ENCODE data around the gene EXOSC10.
"Not testable (repeated sequence)": the region's sequence is repeated elsewhere in the genome, so short reads cannot be mapped to it uniquely, and the experiment has no call there.

The EXOSC10 gene

DNA sequence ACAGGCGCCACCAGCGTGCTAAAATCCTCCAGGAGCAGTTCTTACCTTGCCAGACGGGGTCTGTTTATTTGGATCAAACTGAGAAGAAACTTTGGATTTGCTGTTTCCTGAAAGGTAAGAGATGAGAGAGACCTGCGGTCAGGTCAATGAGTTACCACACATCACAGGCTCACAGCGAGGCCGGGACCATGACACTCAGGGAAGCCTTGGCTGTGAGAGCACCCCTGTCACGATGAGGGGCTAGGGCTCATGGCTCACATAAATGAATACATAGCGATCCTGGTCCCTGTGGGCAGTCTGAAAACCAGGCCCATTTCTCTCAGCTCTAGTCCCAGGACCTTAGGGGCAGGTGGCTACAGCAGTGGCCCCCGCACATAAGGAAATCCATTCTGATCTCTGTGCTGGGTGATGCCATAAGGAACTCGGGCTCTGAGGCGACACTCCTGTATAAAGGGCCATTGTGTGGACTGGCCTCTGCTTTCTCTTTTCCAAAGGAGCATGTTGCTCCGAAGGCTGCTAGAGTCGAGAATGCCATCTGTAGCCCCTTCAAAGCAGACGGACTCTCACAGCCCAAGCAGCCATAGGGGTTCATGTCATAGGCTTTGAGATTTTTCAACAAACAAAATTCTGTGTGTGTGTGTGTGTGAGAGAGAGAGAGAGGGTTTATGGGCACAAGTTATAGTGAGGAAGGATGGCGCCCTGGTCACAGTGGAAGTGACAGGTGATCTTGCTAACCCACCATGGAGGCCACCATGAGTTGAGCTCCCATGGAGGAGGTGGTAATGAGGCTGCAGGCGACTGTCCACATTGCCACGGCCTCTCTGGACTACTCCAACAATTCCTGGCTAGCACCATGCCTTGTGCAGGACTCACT lies 30.8 kb downstream of the EXOSC10 start:
- H3K27ac Mint-ChIP-seq = no peak overlapping the region
- TF ChIP-seq, protein P1, sequence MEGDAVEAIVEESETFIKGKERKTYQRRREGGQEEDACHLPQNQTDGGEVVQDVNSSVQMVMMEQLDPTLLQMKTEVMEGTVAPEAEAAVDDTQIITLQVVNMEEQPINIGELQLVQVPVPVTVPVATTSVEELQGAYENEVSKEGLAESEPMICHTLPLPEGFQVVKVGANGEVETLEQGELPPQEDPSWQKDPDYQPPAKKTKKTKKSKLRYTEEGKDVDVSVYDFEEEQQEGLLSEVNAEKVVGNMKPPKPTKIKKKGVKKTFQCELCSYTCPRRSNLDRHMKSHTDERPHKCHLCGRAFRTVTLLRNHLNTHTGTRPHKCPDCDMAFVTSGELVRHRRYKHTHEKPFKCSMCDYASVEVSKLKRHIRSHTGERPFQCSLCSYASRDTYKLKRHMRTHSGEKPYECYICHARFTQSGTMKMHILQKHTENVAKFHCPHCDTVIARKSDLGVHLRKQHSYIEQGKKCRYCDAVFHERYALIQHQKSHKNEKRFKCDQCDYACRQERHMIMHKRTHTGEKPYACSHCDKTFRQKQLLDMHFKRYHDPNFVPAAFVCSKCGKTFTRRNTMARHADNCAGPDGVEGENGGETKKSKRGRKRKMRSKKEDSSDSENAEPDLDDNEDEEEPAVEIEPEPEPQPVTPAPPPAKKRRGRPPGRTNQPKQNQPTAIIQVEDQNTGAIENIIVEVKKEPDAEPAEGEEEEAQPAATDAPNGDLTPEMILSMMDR (IDR thresholded peaks at IDR 0.05; ENCODE audit: unreplicated experiment in 3 of 3) = no peak
- H3K27me3 Mint-ChIP-seq (ENCODE audit: low read depth) = no peaks in the 10 kb centered on the region
- H3K36me3 Mint-ChIP-seq (ENCODE audit: low read depth) = peaks cover 78% of the 10 kb centered on the region
- H3K4me1 Mint-ChIP-seq = no peaks in the 10 kb centered on the region
- no peaks in the 10 kb centered on the region for H3K9me3 Mint-ChIP-seq
- no peak overlapping the region for H3K4me3 Mint-ChIP-seq

DNA sequence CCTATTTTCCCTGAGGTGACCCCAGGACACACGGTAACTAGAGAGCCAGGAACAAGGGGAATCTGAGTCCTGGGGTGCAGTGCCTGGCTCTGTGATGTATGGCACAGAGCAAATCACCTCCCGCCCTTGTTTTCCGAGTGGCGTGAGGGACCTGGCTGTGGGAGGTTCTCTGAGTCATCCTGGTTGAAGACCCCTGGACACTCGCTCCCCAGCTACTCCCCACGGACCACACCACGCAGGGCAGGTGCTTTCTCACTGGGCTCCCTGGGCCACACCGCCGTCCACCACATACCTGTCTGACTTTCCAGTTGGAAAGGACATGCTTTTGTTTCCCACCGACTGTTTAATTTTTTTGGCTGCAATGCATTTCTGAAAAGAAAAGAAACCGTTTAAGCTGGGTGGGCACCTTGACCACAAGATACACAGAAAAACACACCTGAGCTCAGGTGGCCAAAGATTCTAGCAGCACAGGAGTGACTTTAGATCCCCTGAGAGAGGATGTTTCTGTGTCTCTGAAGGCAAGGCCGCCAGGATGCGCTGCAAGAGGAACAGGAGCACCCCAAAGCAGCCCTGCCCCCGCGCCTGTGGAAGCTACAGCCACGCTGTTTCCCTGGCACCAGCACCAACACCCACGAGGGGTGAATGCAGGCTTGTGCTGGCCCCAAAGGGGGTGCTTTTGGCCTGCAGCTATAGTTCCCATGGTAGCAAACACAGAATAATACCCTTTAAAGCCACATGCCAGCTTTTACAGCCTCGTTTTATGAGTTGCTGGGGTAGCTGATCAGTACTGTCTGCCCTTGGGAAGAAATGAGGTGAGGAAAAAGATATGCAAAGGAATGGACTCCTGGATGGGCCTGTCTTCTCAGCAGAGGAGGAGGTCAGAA lies 31.7 kb downstream of the EXOSC10 start:
- Mint-ChIP-seq H3K36me3 (ENCODE audit: low read depth) (peaks cover 82% of the 10 kb centered on the region), H3K4me3 (no peak overlapping the region), H3K4me1 (no peaks in the 10 kb centered on the region), H3K27me3 (ENCODE audit: low read depth) (no peaks in the 10 kb centered on the region), H3K27ac (no peak overlapping the region), H3K9me3 (no peaks in the 10 kb centered on the region)
- TF ChIP-seq, protein P1 (IDR thresholded peaks at IDR 0.05; ENCODE audit: unreplicated experiment in 3 of 3) = no peak

DNA sequence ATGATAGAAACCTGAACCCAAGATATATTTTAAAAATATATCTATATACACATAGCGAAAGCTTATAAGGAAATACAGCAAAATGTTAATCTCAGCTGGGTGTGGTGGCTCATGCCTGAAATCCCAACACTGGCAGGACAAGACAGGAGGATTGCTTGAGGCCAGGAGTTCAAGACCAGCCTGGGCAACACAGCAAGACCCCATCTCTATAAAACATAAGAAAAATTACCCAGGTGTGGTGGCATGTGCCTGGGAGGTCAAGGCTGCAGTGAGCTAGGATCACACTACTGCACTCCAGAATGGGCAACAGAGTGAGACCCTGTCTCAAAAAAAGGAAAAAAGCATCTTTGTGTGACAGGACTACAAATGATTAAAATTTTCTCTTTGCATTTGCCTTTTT lies 33.9 kb downstream of the EXOSC10 start:
- TF ChIP-seq, protein P1 (IDR thresholded peaks at IDR 0.05; ENCODE audit: unreplicated experiment in 3 of 3) = no peak
- H3K27ac Mint-ChIP-seq = no peak overlapping the region
- no peaks in the 10 kb centered on the region for H3K9me3 Mint-ChIP-seq
- peaks cover 3% of the 10 kb centered on the region for H3K4me1 Mint-ChIP-seq
- H3K4me3 Mint-ChIP-seq = no peak overlapping the region
- peaks cover 61% of the 10 kb centered on the region for H3K36me3 Mint-ChIP-seq (ENCODE audit: low read depth)
- no peaks in the 10 kb centered on the region for H3K27me3 Mint-ChIP-seq (ENCODE audit: low read depth)

DNA sequence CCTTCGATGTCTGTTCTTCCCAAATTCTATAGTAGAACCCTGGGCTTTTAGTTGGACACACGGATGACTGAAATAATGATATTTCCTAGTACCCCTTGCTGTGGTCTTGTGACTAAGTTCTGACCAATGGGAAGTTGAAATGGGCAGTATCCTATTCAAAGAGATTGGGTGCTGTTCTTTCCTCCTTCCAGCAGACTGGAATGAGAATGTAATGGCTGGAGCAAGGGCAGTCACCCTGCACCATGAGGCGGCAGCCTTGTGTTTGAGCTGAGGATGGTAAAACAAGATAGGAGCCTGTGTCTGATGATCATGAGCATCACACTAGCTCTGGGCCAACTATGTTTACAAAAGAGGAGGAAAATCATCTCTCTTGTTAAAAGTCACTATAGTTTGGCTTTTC lies 34.7 kb downstream of the EXOSC10 start:
- no peak overlapping the region for H3K4me3 Mint-ChIP-seq
- peaks cover 54% of the 10 kb centered on the region for H3K36me3 Mint-ChIP-seq (ENCODE audit: low read depth)
- no peaks in the 10 kb centered on the region for H3K27me3 Mint-ChIP-seq (ENCODE audit: low read depth)
- H3K27ac Mint-ChIP-seq = no peak overlapping the region
- H3K9me3 Mint-ChIP-seq = no peaks in the 10 kb centered on the region
- H3K4me1 Mint-ChIP-seq = peaks cover 9% of the 10 kb centered on the region
- TF ChIP-seq, protein P1 (IDR thresholded peaks at IDR 0.05; ENCODE audit: unreplicated experiment in 3 of 3) = no peak

DNA sequence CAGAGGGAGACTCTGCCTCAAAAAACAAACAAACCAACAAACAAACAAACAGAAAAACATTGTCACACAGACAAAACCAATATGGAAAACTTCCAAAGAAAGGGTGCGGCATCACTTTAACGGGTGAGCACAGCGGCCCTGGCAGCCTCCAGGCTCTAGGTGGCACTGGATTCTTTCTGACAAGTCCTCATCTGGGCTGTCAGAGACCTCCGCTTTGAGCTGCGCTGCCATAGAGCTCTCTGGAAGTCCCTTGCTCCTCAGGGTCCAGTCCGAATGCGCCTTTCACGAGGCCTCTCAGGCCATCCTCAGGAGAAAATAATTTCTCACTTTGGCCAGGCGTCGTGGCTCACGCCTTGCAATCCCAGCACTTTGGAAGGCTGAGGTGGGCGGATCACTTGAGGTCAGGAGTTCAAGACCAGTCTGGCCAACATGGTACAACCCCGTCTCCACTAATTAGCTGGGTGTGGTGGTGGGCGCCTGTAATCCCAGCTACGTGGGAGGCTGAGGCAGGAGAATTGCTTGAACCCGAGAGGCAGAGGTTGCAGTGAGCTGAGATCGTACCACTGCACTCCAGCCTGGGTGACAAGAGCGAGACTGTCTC lies 35.6 kb downstream of the EXOSC10 start:
- not testable (repeated sequence) for H3K4me3 Mint-ChIP-seq; H3K4me1 Mint-ChIP-seq; H3K9me3 Mint-ChIP-seq; H3K27ac Mint-ChIP-seq; H3K27me3 Mint-ChIP-seq (ENCODE audit: low read depth)
- peaks cover 46% of the 10 kb centered on the region for H3K36me3 Mint-ChIP-seq (ENCODE audit: low read depth)

DNA sequence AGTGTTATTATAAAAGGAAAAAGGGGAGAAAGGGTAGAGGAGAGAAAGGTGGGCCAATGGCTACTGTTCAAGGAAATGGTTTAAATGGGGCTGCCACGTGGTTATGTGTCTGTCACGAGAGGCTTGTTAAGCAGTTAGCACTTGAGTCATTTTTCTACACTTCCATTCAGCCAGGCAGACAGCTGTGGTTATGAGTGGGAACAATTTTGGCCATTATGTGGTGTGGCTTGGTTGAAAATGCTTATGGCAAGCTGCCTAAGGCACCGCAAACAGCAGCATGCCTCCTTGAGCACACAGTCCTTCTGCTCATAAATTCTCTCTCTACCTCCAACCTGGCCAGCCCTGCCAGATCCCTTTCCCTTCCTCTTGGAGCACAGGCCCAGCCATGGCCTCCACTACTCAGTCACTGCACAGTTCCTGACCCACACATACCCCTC lies 36.7 kb downstream of the EXOSC10 start:
- TF ChIP-seq, protein P1 (IDR thresholded peaks at IDR 0.05; ENCODE audit: unreplicated experiment in 3 of 3) = no peak
- no peaks in the 10 kb centered on the region for H3K9me3 Mint-ChIP-seq

More for the DNA sequence above, 36.7 kb downstream of the EXOSC10 start:
- Mint-ChIP-seq H3K36me3 (ENCODE audit: low read depth) (peaks cover 37% of the 10 kb centered on the region), H3K4me1 (peaks cover 9% of the 10 kb centered on the region), H3K27ac (peak overlapping the region in 1 of 3 experiments; percentile 19), H3K27me3 (ENCODE audit: low read depth) (no peaks in the 10 kb centered on the region), H3K4me3 (peak overlapping the region; percentile 63 to 76 (median 73))

Measured in nephron (organoid).